ENCODE results near the gene TEX36. TPM values are rescaled to one million over a fixed set of nuclear protein-coding genes. Genes with fewer than 3 reads are reported as not detected.

TEX36 gene
- total and polyA plus RNA-seq, 9 of the 15 experiments (the other 6 are each of a cell fraction or from before 2014, with no cell fraction given): 0.10 to 0.82 (median 0.15) TPM; not detected in 6

DNA sequence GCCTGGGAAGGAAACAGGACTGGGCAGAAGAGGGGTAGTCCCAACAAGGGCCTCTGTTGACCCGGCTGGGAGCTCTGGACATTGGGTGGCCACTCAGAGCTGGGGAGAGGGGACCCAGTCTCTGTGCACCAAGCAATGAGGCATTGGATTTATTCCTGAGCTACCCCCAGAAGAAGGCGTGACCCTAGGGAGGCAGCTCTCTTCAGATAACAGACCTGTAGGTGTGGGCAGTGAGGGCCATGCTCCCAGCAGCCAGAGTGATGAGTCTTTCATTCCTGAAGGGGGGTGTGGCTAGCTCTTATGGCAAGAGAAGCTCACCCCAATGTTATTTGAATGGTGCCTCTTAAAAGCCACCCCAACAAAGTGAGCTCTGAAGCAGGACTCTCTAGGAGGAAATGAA, 20.4 kb downstream of the TEX36 start:
- FAIRE-seq: peak; percentile 80
- H3K4me3 ChIP-seq: no peak overlapping the region

More for the DNA sequence above, 20.4 kb downstream of the TEX36 start:
- H3K4me1 ChIP-seq (replicated peaks in 1 of 2; ENCODE audit: control insufficient read depth in 2 of 2, insufficient read depth in 2 of 2, low read length in 2 of 2): peaks cover 10 to 19% of the 10 kb centered on the region in 2 experiments; a peak in 3 of 5 replicates
- no peaks in the 10 kb centered on the region for H3K27me3 ChIP-seq (ENCODE audit: control insufficient read depth in 2 of 2, insufficient read depth in 2 of 2, low read length in 2 of 2)
- peak overlapping the region; percentile 87 for H2AFZ ChIP-seq (ENCODE audit: low read depth, low read length)
- peak overlapping the region; percentile 45; the same call in 1 of the 2 replicates for H3K4me2 ChIP-seq (ENCODE audit: insufficient read depth, low read length)
- TF ChIP-seq, protein P1, sequence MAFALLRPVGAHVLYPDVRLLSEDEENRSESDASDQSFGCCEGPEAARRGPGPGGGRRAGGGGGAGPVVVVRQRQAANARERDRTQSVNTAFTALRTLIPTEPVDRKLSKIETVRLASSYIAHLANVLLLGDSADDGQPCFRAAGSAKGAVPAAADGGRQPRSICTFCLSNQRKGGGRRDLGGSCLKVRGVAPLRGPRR (CRISPR knock-in tag; IDR thresholded peaks at IDR 0.05): no peak
- no peak for TF ChIP-seq PRPF4 (IDR thresholded peaks at IDR 0.05; ENCODE audit: insufficient read depth, low read depth, low read length, poor library complexity, severe bottlenecking)
- TF ChIP-seq MCM3 (IDR thresholded peaks at IDR 0.05): no peak
- no peak for TF ChIP-seq ZNF274 (IDR thresholded peaks at IDR 0.05; ENCODE audit: borderline replicate concordance, low read depth, low read length)
- no peak for TF ChIP-seq KDM4B (IDR thresholded peaks at IDR 0.05; ENCODE audit: borderline replicate concordance in 2 of 2, low read depth in 1 of 2)
- TF ChIP-seq EZH2 (IDR thresholded peaks at IDR 0.05; ENCODE audit: borderline replicate concordance, low read depth, low read length): no peak
- TF ChIP-seq SPI1 (IDR thresholded peaks at IDR 0.05; ENCODE audit: borderline replicate concordance, low read depth, low read length): no peak
- no peak for TF ChIP-seq ZNF239 (CRISPR knock-in tag; IDR thresholded peaks at IDR 0.05)
- TF ChIP-seq, protein P2, sequence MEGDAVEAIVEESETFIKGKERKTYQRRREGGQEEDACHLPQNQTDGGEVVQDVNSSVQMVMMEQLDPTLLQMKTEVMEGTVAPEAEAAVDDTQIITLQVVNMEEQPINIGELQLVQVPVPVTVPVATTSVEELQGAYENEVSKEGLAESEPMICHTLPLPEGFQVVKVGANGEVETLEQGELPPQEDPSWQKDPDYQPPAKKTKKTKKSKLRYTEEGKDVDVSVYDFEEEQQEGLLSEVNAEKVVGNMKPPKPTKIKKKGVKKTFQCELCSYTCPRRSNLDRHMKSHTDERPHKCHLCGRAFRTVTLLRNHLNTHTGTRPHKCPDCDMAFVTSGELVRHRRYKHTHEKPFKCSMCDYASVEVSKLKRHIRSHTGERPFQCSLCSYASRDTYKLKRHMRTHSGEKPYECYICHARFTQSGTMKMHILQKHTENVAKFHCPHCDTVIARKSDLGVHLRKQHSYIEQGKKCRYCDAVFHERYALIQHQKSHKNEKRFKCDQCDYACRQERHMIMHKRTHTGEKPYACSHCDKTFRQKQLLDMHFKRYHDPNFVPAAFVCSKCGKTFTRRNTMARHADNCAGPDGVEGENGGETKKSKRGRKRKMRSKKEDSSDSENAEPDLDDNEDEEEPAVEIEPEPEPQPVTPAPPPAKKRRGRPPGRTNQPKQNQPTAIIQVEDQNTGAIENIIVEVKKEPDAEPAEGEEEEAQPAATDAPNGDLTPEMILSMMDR (IDR thresholded peaks at IDR 0.05 in 2 of 3, conservative IDR thresholded peaks at IDR 0.05 in 1 of 3; ENCODE audit: insufficient read depth in 2 of 3, low read depth in 1 of 3, low read length in 3 of 3): no peak
- TF ChIP-seq, protein P3, sequence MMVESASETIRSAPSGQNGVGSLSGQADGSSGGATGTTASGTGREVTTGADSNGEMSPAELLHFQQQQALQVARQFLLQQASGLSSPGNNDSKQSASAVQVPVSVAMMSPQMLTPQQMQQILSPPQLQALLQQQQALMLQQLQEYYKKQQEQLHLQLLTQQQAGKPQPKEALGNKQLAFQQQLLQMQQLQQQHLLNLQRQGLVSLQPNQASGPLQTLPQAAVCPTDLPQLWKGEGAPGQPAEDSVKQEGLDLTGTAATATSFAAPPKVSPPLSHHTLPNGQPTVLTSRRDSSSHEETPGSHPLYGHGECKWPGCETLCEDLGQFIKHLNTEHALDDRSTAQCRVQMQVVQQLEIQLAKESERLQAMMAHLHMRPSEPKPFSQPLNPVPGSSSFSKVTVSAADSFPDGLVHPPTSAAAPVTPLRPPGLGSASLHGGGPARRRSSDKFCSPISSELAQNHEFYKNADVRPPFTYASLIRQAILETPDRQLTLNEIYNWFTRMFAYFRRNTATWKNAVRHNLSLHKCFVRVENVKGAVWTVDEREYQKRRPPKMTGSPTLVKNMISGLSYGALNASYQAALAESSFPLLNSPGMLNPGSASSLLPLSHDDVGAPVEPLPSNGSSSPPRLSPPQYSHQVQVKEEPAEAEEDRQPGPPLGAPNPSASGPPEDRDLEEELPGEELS (CRISPR knock-in tag; IDR thresholded peaks at IDR 0.05; ENCODE audit: borderline replicate concordance): no peak
- TF ChIP-seq, protein P4, sequence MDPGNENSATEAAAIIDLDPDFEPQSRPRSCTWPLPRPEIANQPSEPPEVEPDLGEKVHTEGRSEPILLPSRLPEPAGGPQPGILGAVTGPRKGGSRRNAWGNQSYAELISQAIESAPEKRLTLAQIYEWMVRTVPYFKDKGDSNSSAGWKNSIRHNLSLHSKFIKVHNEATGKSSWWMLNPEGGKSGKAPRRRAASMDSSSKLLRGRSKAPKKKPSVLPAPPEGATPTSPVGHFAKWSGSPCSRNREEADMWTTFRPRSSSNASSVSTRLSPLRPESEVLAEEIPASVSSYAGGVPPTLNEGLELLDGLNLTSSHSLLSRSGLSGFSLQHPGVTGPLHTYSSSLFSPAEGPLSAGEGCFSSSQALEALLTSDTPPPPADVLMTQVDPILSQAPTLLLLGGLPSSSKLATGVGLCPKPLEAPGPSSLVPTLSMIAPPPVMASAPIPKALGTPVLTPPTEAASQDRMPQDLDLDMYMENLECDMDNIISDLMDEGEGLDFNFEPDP (CRISPR knock-in tag; IDR thresholded peaks at IDR 0.05): no peak
- TF ChIP-seq SLC30A9 (CRISPR knock-in tag; IDR thresholded peaks at IDR 0.05): no peak
- TF ChIP-seq, protein P5, sequence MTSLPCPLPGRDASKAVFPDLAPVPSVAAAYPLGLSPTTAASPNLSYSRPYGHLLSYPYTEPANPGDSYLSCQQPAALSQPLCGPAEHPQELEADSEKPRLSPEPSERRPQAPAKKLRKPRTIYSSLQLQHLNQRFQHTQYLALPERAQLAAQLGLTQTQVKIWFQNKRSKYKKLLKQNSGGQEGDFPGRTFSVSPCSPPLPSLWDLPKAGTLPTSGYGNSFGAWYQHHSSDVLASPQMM (CRISPR knock-in tag; IDR thresholded peaks at IDR 0.05): no peak
- TF ChIP-seq GATAD2A (IDR thresholded peaks at IDR 0.05): no peak
- TF ChIP-seq ZFP36 (IDR thresholded peaks at IDR 0.05; ENCODE audit: low read depth, low read length, partially characterized antibody): no peak
- no peak for TF ChIP-seq KDM2B (CRISPR knock-in tag; IDR thresholded peaks at IDR 0.05)
- TF ChIP-seq BACH1 (tag; IDR thresholded peaks at IDR 0.05): no peak
- no peaks in the 10 kb centered on the region for H3K79me2 ChIP-seq (ENCODE audit: control insufficient read depth, insufficient read depth, low read length)
- POLR2A ChIA-PET: no interaction called here
- CTCF ChIA-PET (ENCODE audit: low intra/inter-chr PET ratio): no interaction called here
- no peaks in the 10 kb centered on the region for H3K9me3 ChIP-seq (replicated peaks; ENCODE audit: control insufficient read depth, insufficient read depth, low read depth, low read length)
- no peaks in the 10 kb centered on the region for H3K9me1 ChIP-seq (ENCODE audit: control insufficient read depth, insufficient read depth, low read length)
- peak overlapping the region; percentile 25 for H3K27ac ChIP-seq (ENCODE audit: extremely low read depth, low read depth, low read length)
- H3K36me3 ChIP-seq (ENCODE audit: control insufficient read depth, insufficient read depth, low read length): no peaks in the 10 kb centered on the region
- ATAC-seq (peak; percentile 91), DNase-seq (ENCODE audit: extremely low read depth in 1 of 4, low spot score in 3 of 4) (peak; percentile 45 to 67 (median 58))
- BruUV-seq (replicated peaks): no TSS peak
- no peaks in the 10 kb centered on the region for H4K20me1 ChIP-seq (replicated peaks; ENCODE audit: control insufficient read depth, insufficient read depth, low read length)
- no peak overlapping the region; a peak in 1 of 4 replicates for H3K9ac ChIP-seq (ENCODE audit: insufficient read depth in 1 of 2, low read depth in 2 of 2, low read length in 2 of 2)
- in situ Hi-C loops (cut with MboI) (no loop called here), intact Hi-C loops (cut with micrococcal nuclease) (no loop called here)
- WGBS (ENCODE audit: insufficient coverage, low coverage, missing lambda C conversion rate): 0% methylated on average over 1 of the region's 2 CpGs
